GM23248 (cell line): ENCODE measurements around the gene ACAT2.

ENCODE experiments used
- EZH2 ChIP-seq: fragments of 200-600 bp; sonication (generic); IDR thresholded peaks from 2 replicates; pipeline ENCODE4 v1.6.1; 2018; ENCODE audit warnings: antibody characterized with exemption, mild to moderate bottlenecking; ENCODE audit not compliant: insufficient read depth, poor library complexity, severe bottlenecking
- EZH2phosphoT487 ChIP-seq: fragments of 200-600 bp; sonication (generic); IDR thresholded peaks from 2 replicates; pipeline ENCODE4 v1.6.1; 2018; ENCODE audit warnings: antibody characterized with exemption, moderate library complexity, mild to moderate bottlenecking, low read depth; ENCODE audit not compliant: insufficient read depth

- TF ChIP-seq EZH2 (no peak), EZH2phosphoT487 (no peak)
Observed at GRCh38 chr6:159754959-159755914, 6.6 kb upstream of the ACAT2 start.
